Fibroblast of skin of left quadriceps (primary cell): ENCODE results near the gene DYNLRB1.

Source experiments
- DNase-seq, 2 experiments: peaks; one replicate each; pipeline ENCODE4 v3.0.0-alpha.2; 2013; ENCODE audit warnings: low read depth in 2 of 2

Gene DYNLRB1

DNA sequence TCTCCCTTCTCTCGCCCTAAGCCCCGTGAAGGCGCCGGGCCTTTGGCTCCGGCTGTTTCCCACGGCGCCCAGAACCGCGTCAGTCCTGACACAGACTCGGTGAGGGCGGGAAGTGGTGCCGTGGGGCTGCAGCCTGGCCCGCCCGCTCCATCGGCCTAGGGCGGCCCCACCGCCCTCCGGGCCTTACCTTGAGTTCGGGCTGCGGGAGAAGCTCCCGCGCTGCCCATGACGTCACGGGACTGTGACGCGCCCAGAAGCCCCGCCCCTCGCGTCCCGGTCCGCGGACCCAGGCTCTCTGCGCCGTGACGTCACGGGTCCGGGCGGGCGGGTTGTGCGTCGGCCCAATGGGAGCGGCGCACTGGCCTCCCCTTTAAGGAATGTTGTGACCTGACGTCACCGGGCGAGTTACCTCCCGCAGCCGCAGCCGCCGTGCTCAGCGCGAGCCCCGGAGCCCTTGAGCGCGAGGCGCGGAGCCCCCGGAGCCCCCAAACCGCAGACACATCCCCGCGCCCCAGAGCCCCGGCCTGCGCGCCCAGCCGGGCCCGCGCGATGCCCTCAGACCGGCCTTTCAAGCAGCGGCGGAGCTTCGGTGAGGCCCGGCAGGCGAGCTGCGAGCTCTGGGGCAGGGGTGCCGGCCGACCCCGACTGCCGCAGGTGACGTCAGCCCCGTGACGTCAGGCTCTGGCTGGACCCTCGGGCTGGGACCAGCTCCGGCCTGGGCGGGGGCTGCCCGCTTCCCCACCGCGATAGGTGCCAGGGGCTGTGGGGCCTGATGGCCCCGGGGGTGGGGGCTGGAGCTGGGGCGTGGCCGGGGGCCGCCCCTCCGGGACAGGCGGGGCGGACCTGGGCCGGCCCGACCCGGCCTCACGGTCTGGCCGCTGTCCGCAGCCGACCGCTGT is 42.3 kb downstream of the DYNLRB1 start, which contains the start of gene MAP1LC3A:
Gene MAP1LC3A (plus strand): TSS at position 399 of the 899 bp plus-strand sequence. CDS start 151 bp downstream, at position 550.
- peak; percentile 91 to 93 for DNase-seq

DNA sequence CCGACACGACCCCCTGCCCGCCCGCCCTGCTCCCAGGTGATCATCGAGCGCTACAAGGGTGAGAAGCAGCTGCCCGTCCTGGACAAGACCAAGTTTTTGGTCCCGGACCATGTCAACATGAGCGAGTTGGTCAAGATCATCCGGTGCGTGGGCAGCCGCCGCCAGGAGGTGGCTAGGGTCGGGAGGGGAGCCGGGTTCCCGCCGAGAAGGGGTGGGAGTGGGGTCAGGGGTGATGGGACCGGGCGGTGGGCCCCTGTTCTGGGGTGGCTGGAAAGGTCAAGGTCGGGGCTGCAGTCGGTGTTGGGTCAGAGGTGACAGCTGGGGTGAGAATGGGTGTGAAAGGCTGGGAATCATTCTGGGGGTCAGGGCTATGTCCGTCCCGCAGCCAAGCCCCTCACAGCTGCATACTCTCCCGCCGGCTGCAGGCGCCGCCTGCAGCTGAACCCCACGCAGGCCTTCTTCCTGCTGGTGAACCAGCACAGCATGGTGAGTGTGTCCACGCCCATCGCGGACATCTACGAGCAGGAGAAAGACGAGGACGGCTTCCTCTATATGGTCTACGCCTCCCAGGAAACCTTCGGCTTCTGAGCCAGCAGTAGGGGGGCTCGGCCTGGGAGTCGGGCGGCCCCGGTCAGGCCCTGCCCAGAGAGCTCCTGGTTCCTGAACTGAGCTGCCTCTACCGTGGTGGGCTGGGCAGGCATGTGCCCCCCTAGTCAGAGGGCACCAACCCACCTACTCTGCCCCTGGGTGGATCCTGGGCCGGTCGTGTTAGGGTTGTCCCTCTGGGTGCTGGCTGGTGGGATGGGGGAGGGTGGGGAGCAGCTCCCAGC is 43.3 kb downstream of the DYNLRB1 start:
- no peak for DNase-seq

GRCh38 chr20:34560141-34560523 is 43.9 kb downstream of the DYNLRB1 start:
- no peak for DNase-seq

DNA sequence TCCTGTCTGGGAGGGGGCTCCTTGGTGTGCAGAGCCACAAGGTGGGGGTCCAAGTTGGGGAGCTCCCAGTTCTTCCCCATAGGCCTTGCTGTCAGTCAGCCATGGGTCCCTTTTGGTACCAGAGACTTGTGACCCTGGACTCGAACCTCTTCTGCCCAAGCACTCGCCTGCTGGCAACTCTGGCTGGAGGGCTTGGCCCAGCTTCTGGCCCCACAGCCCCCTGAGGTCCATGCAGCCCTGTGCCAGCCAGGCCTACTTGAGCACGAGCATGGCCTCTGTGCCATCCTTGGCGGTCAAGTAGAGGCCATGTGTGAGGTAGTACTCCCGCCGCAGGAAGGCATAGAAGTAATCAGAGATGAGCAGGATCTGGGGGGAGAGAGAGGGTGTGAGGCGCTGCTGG is 44.4 kb downstream of the DYNLRB1 start:
- DNase-seq, result no peak

GRCh38 chr20:34561661-34562060 is 45.4 kb downstream of the DYNLRB1 start:
- no peak for DNase-seq

GRCh38 chr20:34562641-34563040 is 46.4 kb downstream of the DYNLRB1 start:
- DNase-seq, result no peak

- DNase-seq, result no peak
Measured at GRCh38 chr20:34564833-34565232, 48.6 kb downstream of the DYNLRB1 start.

DNA sequence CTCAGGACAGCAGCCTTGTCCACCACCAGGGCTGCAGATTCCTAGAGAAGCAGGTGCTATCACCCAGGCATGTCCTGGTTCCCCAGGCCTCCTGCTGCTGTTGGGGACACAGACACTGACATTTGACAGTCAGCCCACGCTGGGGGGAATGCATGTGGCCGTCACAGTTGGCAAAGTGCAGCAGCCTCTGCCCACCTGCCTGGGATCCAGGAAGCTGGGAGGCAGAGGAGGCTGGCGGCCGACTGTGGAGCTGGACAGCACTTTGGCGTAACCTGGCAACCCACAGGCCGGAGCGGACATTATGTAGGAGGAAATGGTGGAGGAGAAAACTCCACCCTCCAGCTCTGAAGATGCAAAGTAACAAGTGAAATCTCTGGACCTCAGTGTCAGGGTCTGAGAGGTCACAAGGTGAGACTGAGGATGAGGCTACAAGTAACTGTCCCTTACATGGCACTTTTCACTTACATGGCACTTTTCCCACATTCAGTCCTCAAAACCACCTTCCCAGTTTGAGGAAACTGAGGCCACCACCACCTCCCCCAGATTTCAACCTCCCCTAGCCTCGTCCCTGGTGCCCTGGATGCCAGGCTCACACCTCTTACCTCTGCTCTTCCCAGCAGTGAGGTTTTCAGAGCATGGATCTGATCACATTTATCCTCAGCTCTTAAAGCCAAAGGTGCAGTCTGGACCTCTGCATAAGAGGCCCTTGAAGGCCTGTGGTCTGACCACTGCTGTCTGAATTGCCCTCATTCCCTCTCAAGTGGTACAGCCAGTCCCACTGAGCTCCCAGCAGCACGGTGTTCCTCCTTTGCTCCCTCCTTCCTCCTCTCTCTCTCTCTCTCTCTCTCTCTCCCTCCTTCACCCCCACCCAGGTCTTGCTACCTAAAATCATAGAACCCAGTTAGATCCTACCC is 51.0 kb downstream of the DYNLRB1 start:
- no peak for DNase-seq

DNA sequence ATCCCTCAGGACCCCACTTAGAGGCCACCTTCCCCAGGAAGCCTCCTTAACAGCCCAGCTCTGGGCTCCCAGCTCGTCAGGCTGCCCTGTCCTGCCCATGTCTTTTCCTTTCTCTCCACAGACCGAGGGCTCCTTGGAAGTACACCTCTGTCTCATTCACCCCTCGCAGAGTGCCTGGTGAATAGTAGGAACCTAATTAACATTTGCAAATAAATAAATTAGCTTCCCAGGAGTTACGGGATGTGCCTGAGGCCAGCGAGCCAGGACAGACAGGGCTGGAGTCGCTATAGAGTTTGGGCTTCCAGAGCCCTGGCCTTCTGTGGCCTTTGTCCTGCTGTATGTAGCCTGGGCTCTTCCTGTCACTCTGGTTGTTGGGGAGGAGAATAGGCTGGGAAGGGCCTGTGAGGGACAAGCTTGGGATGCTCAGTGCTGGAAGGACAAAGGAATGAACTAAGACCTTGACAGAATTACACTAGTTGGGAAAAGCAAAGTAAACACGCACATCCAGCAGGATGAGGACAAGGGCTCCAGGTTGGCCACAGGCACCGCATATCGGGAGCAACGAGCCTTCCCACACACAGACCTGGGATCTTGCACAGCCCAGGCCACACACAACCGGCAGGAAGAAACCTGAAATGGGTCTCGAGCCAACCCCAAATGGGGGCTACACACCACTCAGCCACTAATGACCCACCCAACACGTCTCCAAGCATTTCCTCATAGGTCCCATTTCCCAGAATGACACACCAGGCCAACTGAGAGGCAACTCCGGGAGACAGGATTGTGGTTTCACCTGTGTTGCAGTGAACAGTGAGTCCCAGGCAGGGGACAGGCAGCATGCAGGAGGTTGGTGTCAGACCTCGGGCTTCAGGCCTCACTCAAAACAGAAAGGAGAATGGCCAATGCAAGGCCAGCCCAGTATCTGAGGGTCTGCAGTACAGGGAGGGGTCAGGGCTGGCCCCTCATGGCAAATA is 52.0 kb downstream of the DYNLRB1 start:
- DNase-seq, result no peak

DNA sequence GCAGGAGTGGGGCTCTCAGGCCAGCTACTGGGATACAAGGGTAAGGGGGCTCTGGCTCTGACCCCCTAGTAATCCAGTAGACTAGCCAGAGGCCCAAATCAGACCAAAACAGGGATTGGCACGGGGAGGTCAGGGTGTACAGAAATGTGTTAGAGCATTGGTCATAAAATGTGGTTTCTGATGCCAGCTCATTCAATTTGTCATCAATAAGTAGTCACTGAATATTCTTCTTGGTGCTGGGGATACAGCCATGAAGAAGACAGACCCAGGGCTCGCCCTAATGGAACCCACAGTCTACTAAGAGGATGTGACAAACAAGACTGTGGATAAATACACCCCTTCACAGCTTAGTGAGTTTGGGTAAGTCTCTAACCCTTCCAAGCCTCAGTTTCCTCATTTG is 53.4 kb downstream of the DYNLRB1 start:
- no peak for DNase-seq

DNA sequence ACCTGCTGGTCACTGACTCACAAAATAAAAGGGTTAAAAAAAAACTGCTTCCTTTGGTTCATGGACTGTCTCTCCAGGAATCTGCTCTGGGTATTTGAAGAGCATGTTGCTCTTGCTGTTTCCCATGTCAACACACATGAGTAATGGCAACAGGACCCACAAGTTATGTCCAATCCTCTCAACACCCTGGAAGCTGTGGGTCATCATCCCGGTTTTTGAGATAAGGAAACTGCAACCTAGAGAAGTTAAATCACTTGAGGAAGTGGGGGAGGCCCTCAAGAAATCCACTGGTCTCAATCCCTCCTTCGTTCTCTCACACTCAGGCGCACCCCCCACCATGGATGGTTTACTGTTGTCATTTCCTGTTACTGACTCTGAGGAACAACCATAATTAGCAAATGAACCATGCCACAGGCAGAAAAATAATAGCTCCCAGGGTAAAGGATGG is 54.7 kb downstream of the DYNLRB1 start:
- peak; percentile 30 to 36 for DNase-seq

GRCh38 chr20:34571753-34572152 is 55.5 kb downstream of the DYNLRB1 start:
- no peak for DNase-seq

DNA sequence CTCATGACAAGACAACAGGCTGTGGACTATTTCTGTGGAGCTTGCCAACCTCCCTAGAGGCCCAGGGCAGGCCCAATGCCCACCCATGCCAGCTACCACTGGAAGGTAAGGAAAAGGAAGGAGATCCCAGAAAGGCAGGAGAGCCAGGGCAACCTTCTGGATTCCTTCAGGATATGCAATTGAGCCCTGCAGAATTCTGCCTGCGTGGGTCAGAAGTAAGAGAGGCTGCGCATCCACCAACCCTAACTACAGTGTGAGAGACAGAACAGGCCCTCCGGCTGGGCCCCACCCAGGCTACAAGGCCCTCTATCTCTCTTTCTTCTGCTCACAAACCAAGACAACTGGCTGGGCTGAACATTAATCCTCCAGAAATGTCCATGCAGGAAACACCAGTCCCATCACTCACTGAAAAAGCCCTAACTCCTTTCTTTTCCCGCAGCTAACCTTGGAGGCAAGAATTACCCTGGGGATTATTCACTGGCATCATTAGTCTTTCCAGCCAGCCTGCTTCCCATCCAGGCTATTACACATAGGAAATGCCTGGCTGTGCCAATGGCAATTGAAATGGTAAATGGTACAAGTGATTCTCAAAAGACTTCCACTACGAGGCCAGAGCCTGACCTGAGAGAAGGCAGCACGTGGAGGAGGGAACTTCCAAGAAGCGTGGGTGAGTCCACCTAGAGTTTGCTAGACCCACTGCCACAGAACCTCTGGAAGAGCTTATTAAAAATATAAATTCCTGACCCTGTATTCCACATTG is 57.5 kb downstream of the DYNLRB1 start:
- DNase-seq, result no peak

DNA sequence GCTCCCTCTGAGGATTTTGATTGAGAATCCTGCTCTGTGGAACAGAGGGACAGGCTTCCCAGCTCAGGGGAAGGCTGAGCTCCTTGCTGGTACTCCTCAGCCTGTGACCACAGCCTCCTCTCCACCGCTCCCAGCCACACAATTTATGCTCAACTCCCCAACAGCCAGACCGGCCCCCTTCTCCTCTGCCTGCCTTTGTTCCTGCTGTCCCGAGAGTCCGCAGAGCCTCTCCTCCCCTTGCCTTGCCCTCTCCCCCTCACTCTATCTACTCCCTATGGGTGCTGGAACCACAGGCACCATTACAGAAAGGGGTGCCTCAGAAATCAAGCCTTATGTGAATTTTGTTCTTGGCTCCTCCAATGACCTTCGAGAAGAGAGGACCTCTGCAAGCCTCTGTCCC is 58.2 kb downstream of the DYNLRB1 start:
- no peak for DNase-seq

GRCh38 chr20:34574861-34575260 is 58.6 kb downstream of the DYNLRB1 start:
- DNase-seq, result no peak

GRCh38 chr20:34575271-34575670 is 59.0 kb downstream of the DYNLRB1 start:
- DNase-seq, result no peak

DNA sequence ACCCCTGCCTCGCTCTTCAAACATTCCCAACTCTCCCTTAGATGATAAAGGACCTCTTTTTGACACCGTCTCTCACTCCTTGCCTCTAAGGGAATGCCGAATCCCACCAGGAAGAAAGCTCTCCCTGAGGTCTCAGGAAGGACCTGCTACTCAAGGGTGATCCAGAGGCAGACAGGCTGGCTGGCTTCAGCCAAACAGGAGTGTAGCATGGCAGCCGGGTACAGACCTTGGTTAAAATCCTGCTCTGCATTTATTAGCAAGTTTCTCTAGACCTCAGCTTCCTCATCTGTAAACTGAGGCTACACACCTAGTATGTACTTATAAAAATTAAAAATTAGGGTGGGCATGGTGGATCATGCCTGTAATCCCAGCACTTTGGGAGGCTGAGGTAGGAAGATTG is 59.5 kb downstream of the DYNLRB1 start:
- DNase-seq, result no peak

GRCh38 chr20:34577061-34577460 is 60.8 kb downstream of the DYNLRB1 start:
- no peak for DNase-seq

- no peak for DNase-seq
Measured at GRCh38 chr20:34578025-34578424, 61.8 kb downstream of the DYNLRB1 start.

DNA sequence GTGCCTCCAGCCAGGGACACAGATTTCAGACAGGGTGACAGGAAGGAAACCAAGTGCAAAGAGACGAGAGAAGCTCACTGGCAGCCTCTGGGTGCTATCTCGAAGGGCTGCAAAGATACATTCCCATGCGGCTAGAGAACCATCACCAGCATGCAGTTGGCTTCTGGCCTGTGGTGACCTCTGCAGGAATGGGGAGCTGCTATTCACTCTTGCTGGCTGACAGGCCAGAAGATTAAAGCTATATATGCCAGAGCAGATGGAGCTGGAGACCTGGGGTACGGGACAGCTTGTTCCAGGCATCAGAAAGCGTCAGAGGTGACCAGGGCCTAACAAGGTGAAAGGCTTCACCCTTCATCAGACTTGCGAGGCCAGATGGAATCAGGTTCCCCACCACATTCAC is 62.3 kb downstream of the DYNLRB1 start:
- no peak for DNase-seq
